ENCODE measurements around the gene HTT. TPM values are rescaled to one million over a fixed set of nuclear protein-coding genes. Genes with fewer than 3 reads are reported as not detected.
A peak's percentile ranks its signal among the peaks of the same experiment; 100 is the strongest.

The HTT gene
- total RNA-seq, 1 experiment from 2014 or later, result 64.4 TPM

DNA sequence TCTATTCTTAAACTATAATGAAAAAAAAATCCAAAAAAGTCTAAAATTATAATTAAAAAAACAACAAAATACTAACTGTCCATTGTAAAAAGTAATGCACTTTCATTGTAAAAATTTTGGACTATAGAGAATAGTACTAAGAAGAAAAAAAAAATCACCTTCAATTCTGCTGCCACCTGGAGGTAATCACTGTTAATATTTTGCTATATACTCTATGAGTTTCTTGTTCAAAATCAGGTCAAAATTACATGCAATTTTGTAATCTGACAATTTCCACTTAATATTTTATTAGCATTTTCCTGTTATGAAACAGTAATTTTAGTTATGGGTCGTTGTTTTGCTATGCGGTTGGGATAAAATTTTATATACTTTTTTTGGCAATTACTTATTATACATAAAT is 62.0 kb downstream of the HTT start:
- no peak overlapping the region for H3K4ac ChIP-seq (ENCODE audit: low read depth, low read length)
- peak; percentile 39; the same call in 1 of the 3 replicates for TF ChIP-seq CTCF (conservative IDR thresholded peaks at IDR 0.05)
- no peak overlapping the region for H3K4me3 Mint-ChIP-seq
- no peaks in the 10 kb centered on the region for H3K4me1 ChIP-seq (ENCODE audit: insufficient read depth, low read length)
- no peaks in the 10 kb centered on the region; the same call in 1 of the 2 replicates for H3K27me3 Mint-ChIP-seq (ENCODE audit: low read depth)
- no peaks in the 10 kb centered on the region for H3K79me1 ChIP-seq (ENCODE audit: insufficient read depth, low read depth, low read length, poor library complexity, severe bottlenecking)
- H4K5ac ChIP-seq (ENCODE audit: insufficient read length, low read depth, low read length), result no peak overlapping the region
- H2BK5ac ChIP-seq (ENCODE audit: insufficient read length, low read length), result no peak overlapping the region
- no peak overlapping the region for H3K23ac ChIP-seq (ENCODE audit: insufficient read length, low read depth, low read length)
- H3T11ph ChIP-seq (ENCODE audit: low read length), result no peak overlapping the region
- no peak overlapping the region for H2BK20ac ChIP-seq (ENCODE audit: low read depth, low read length, poor library complexity, severe bottlenecking)
- H2BK15ac ChIP-seq (ENCODE audit: low read depth, low read length), result no peak overlapping the region
- H3K27ac ChIP-seq (ENCODE audit: insufficient read length, low read depth, low read length), result no peak overlapping the region
- no peaks in the 10 kb centered on the region for H3K9me3 Mint-ChIP-seq
- H3K27me3 ChIP-seq (ENCODE audit: insufficient read depth, low read length), result no peaks in the 10 kb centered on the region
- no peak overlapping the region for H2BK12ac ChIP-seq (ENCODE audit: insufficient read length, low read depth, low read length)
- H2AFZ ChIP-seq (ENCODE audit: low read length), result no peak overlapping the region
- no peak overlapping the region for H3K9ac ChIP-seq (ENCODE audit: extremely low read depth, insufficient read length, low read length)
- no peak overlapping the region for H3K14ac ChIP-seq (ENCODE audit: insufficient read depth, low read length)
- H4K8ac ChIP-seq (replicated peaks; ENCODE audit: insufficient read length, low read depth, low read length), result no peak overlapping the region
- H3K36me3 Mint-ChIP-seq (ENCODE audit: insufficient read depth in 1 of 3, low read depth in 3 of 3), result peaks cover 30 to 87% (median 70%) of the 10 kb centered on the region in 3 experiments; a peak in 6 of 7 replicates
- no peak overlapping the region for H3K18ac ChIP-seq (ENCODE audit: insufficient read length, low read depth, low read length)
- no peak overlapping the region for H3K56ac ChIP-seq (ENCODE audit: insufficient read length, low read depth, low read length)
- no peak for DNase-seq
- H3K79me2 ChIP-seq (ENCODE audit: insufficient read depth, low read length), result no peaks in the 10 kb centered on the region
- H3K4me2 ChIP-seq (ENCODE audit: insufficient read depth, insufficient read length, low read length), result no peak overlapping the region
- WGBS (ENCODE audit: extremely low coverage, insufficient read length, low lambda C conversion rate), result no CpG with 5 or more reads among the region's 2 CpGs
- no peaks in the 10 kb centered on the region for H3K4me1 Mint-ChIP-seq
- no peaks in the 10 kb centered on the region for H4K20me1 ChIP-seq (ENCODE audit: control insufficient read depth, insufficient read depth, insufficient read length)
- H3K27ac Mint-ChIP-seq, result no peak overlapping the region
- H3K9me3 ChIP-seq (ENCODE audit: control insufficient read depth, low read depth, low read length), result no peaks in the 10 kb centered on the region
- H2AK5ac ChIP-seq (ENCODE audit: insufficient read length, low read length), result no peak overlapping the region
- H4K91ac ChIP-seq (ENCODE audit: insufficient read length, low read depth, low read length), result no peak overlapping the region
- H3K23me2 ChIP-seq (ENCODE audit: insufficient read length, low read depth, low read length, poor library complexity, severe bottlenecking), result no peaks in the 10 kb centered on the region
- no peak overlapping the region for H2BK120ac ChIP-seq (ENCODE audit: low read depth, low read length, poor library complexity, severe bottlenecking)
